ENCODE results near the gene UBAC2.

GRCh38 chr13:99304541-99304940 is 103.9 kb downstream of the UBAC2 start:
- TF ChIP-seq, protein P1, sequence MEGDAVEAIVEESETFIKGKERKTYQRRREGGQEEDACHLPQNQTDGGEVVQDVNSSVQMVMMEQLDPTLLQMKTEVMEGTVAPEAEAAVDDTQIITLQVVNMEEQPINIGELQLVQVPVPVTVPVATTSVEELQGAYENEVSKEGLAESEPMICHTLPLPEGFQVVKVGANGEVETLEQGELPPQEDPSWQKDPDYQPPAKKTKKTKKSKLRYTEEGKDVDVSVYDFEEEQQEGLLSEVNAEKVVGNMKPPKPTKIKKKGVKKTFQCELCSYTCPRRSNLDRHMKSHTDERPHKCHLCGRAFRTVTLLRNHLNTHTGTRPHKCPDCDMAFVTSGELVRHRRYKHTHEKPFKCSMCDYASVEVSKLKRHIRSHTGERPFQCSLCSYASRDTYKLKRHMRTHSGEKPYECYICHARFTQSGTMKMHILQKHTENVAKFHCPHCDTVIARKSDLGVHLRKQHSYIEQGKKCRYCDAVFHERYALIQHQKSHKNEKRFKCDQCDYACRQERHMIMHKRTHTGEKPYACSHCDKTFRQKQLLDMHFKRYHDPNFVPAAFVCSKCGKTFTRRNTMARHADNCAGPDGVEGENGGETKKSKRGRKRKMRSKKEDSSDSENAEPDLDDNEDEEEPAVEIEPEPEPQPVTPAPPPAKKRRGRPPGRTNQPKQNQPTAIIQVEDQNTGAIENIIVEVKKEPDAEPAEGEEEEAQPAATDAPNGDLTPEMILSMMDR (IDR thresholded peaks at IDR 0.05; ENCODE audit: control extremely low read depth in 1 of 3, insufficient read depth in 1 of 3, low read depth in 1 of 3, low read length in 3 of 3): no peak
- TF ChIP-seq EZH2 (IDR thresholded peaks at IDR 0.05; ENCODE audit: low read depth, low read length, severe bottlenecking) (no peak), POLR2AphosphoS5 (IDR thresholded peaks at IDR 0.05; ENCODE audit: low read depth, low read length) (no peak), SRF (IDR thresholded peaks at IDR 0.05; ENCODE audit: low read depth, low read length) (no peak), TAF1 (IDR thresholded peaks at IDR 0.05; ENCODE audit: low read depth, low read length) (no peak), MAFK (IDR thresholded peaks at IDR 0.05; ENCODE audit: low read depth, low read length) (no peak), EP300 (IDR thresholded peaks at IDR 0.05; ENCODE audit: borderline replicate concordance in 1 of 2, low read depth in 2 of 2, low read length in 2 of 2) (no peak), KDM1A (IDR thresholded peaks at IDR 0.05; ENCODE audit: borderline replicate concordance, low read length) (no peak)
- TF ChIP-seq, protein P2, sequence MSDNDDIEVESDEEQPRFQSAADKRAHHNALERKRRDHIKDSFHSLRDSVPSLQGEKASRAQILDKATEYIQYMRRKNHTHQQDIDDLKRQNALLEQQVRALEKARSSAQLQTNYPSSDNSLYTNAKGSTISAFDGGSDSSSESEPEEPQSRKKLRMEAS (IDR thresholded peaks at IDR 0.05): no peak
